PC-3 (cell line): ENCODE data around the gene BATF. TPM values are rescaled to one million over a fixed set of nuclear protein-coding genes. Genes with fewer than 3 reads are reported as not detected.

ENCODE experiments used
- ATAC-seq: fragments of 200-7000 bp; cut with Tn5 transposase; 2 replicates; pipeline ENCODE4 v1.9.1; 2020; ENCODE audit warnings: mild to moderate bottlenecking, moderate library complexity
- BruUV-seq: library from RNA; stranded (reverse); fragments of 400-500 nt; replicated peaks from 2 replicates; lab custom pipeline; 2021; lab: Mats Ljungman, UMichigan
- CTCF ChIA-PET: fragments of 300-600 bp; sonication (Branson Sonifier 250); formaldehyde crosslinking; loops from one replicate; lab custom pipeline; 2022; ENCODE audit warnings: antibody characterized with exemption; lab: Charles Lee
- POLR2A ChIA-PET: fragments of 300-600 bp; sonication (Branson Sonifier 250); formaldehyde crosslinking; loops from one replicate; lab custom pipeline; 2022; ENCODE audit warnings: antibody characterized with exemption; ENCODE audit not compliant: unreplicated experiment; lab: Charles Lee
- DNase-seq: peaks from one replicate; pipeline ENCODE4 v3.0.0-alpha.2; 2015
- H2AFZ ChIP-seq: fragments of 300-600 bp; sonication (generic); 2 replicates; pipeline ENCODE4 v1.6.0; 2016; ENCODE audit warnings: antibody characterized with exemption, low read length
- H3F3A ChIP-seq: fragments of 300-600 bp; sonication (generic); one replicate; pipeline ENCODE4 v1.6.0; 2017; ENCODE audit warnings: antibody characterized with exemption, low read length, control low read depth, mild to moderate bottlenecking; ENCODE audit not compliant: unreplicated experiment
- H3K27ac ChIP-seq: fragments of 300-600 bp; sonication (generic); 2 replicates; pipeline ENCODE4 v1.5.1; 2016; ENCODE audit warnings: mild to moderate bottlenecking, low read length
- H3K27me3 ChIP-seq: fragments of 300-600 bp; sonication (generic); 2 replicates; pipeline ENCODE4 v1.6.1; 2016; ENCODE audit warnings: low read length, mixed read lengths
- H3K36me3 ChIP-seq: fragments of 300-600 bp; sonication (generic); 2 replicates; pipeline ENCODE4 v1.6.1; 2016; ENCODE audit warnings: low read depth, mixed run types, low read length, mixed read lengths
- H3K4me1 ChIP-seq: fragments of 300-600 bp; sonication (generic); 2 replicates; pipeline ENCODE4 v1.5.1; 2016; ENCODE audit warnings: low read length; ENCODE audit not compliant: insufficient read depth
- H3K4me2 ChIP-seq: fragments of 300-600 bp; sonication (generic); 2 replicates; pipeline ENCODE4 v1.6.0; 2016; ENCODE audit warnings: low read length
- H3K4me3 ChIP-seq: fragments of 300-600 bp; sonication (generic); 2 replicates; pipeline ENCODE4 v1.5.1; 2016; ENCODE audit warnings: mild to moderate bottlenecking, low read length, mixed read lengths
- H3K79me2 ChIP-seq: fragments of 300-600 bp; sonication (generic); 2 replicates; pipeline ENCODE4 v1.6.1; 2017; ENCODE audit warnings: low read length, mixed read lengths
- H3K9ac ChIP-seq: fragments of 300-600 bp; sonication (generic); 2 replicates; pipeline ENCODE4 v1.6.0; 2016; ENCODE audit warnings: mild to moderate bottlenecking, low read length
- H3K9me2 ChIP-seq: fragments of 300-600 bp; sonication (generic); replicated peaks from 2 replicates; pipeline ENCODE4 v1.6.1; 2016; ENCODE audit warnings: mixed run types, low read length, mixed read lengths
- H3K9me3 ChIP-seq: fragments of 300-600 bp; sonication (generic); 2 replicates; pipeline ENCODE4 v1.6.1; 2016; ENCODE audit warnings: low read length, mixed read lengths
- H4K20me1 ChIP-seq: fragments of 300-600 bp; sonication (generic); 2 replicates; pipeline ENCODE4 v1.6.1; 2016; ENCODE audit warnings: low read length, mixed read lengths
- CTCF ChIP-seq: fragments of 300-600 bp; sonication (generic); conservative IDR thresholded peaks from 2 replicates; pipeline ENCODE4 v1.5.1; 2017; ENCODE audit warnings: antibody characterized with exemption, low read depth, mild to moderate bottlenecking, low read length
- EZH2 ChIP-seq: fragments of 300-600 bp; sonication (generic); IDR thresholded peaks from one replicate; pipeline ENCODE4 v1.6.1; 2017; ENCODE audit warnings: antibody characterized with exemption, mild to moderate bottlenecking, low read length; ENCODE audit not compliant: unreplicated experiment
- EZH2phosphoT487 ChIP-seq: fragments of 300-600 bp; sonication (generic); IDR thresholded peaks from 2 replicates; pipeline ENCODE4 v1.6.1; 2018; ENCODE audit warnings: mild to moderate bottlenecking, antibody characterized with exemption, low read length, borderline replicate concordance
- intact Hi-C: fragments of 100-400 bp; cut with micrococcal nuclease; formaldehyde crosslinking; loops from 2 replicates; pipeline ENCODE4 v1.9.0; 2023
- total RNA-seq: library from RNA; depleted of rRNA; stranded (reverse); fragments of >200 nt; gene quantifications from 2 replicates; pipeline ENCODE4 v1.2.3, GENCODE V29; 2014

Gene BATF
- total RNA-seq, 1 experiment from 2014 or later, result not detected

DNA sequence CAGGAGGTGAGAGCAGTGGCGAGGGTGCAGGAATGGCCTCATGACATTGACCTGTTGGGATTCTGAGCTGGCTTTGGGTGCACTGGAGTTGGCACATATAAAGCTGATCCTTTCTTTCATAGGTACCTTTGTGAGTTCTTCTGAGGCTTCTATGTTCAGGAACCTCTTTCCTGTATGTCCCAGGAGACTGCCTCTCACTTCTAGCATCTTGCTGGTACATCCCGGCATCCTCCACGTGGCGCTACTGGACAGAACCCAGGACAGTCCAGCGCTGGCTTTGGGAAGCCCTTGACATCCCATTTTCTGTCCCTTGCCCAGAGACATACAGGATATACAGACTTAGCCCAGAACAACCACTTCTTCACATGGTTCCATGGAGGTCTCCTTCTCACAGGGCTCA, 44.4 kb upstream of the BATF start:
- ChIA-PET CTCF (no interaction called here), POLR2A (no interaction called here)
- Histone ChIP-seq H3K4me1 (no peaks in the 10 kb centered on the region), H3K36me3 (no peaks in the 10 kb centered on the region), H3K4me2 (no peak overlapping the region), H3K9me3 (no peaks in the 10 kb centered on the region), H3K27me3 (peaks cover 22% of the 10 kb centered on the region), H3K79me2 (no peaks in the 10 kb centered on the region), H3K27ac (no peak overlapping the region), H3K9ac (no peak overlapping the region), H4K20me1 (no peaks in the 10 kb centered on the region), H2AFZ (no peak overlapping the region), H3F3A (no peaks in the 10 kb centered on the region), H3K9me2 (no peaks in the 10 kb centered on the region), H3K4me3 (no peak overlapping the region)
- no peak for TF ChIP-seq EZH2phosphoT487
- TF ChIP-seq EZH2, result no peak
- TF ChIP-seq CTCF, result no peak
- no TSS peak for BruUV-seq
- no peak for DNase-seq
- no peak for ATAC-seq
- intact Hi-C loops, result no loop called here

- Histone ChIP-seq H3K4me3 (no peak overlapping the region), H3K27me3 (peaks cover 22% of the 10 kb centered on the region), H3K36me3 (no peaks in the 10 kb centered on the region), H3K4me1 (no peaks in the 10 kb centered on the region), H3F3A (no peaks in the 10 kb centered on the region), H3K9me2 (no peaks in the 10 kb centered on the region), H2AFZ (no peak overlapping the region), H3K9me3 (no peaks in the 10 kb centered on the region), H3K9ac (no peak overlapping the region), H3K79me2 (no peaks in the 10 kb centered on the region), H3K27ac (no peak overlapping the region), H3K4me2 (no peak overlapping the region), H4K20me1 (no peaks in the 10 kb centered on the region)
- TF ChIP-seq EZH2phosphoT487 (no peak), EZH2 (no peak), CTCF (no peak)
- ATAC-seq (no peak), DNase-seq (no peak)
- no TSS peak for BruUV-seq
- intact Hi-C loops, result loop anchor here (10.0 kb wide), 1 partner anchor 55 kb away; the partner anchor contains the start of gene JDP2
- ChIA-PET POLR2A (no interaction called here), CTCF (no interaction called here)
Observed at GRCh38 chr14:75479770-75480600, 42.3 kb upstream of the BATF start.

DNA sequence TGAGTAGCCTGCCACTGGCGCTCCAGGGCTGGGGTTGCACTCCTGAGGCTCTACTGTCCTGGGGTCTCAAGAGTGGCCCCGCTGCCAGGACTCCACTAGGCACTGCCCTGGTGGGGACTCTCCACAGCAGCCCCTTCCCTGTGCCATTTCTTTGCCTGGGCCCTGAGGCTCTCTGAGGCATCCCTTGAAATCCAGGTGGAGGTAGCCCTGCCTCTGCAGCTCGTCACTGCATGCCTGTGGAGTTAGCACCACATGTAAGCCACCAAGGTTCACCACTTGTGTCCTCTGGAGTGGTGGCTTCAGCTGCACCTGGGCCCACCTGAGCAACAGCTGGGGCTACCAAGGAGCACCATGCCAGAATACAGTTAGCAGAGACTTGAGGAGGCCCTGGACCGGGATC, 39.9 kb upstream of the BATF start:
- no peak overlapping the region for H2AFZ ChIP-seq
- no peaks in the 10 kb centered on the region for H3K9me2 ChIP-seq
- no peaks in the 10 kb centered on the region for H3K36me3 ChIP-seq
- H3K4me2 ChIP-seq, result no peak overlapping the region
- ChIA-PET CTCF (no interaction called here), POLR2A (no interaction called here)
- no peak overlapping the region for H3K4me3 ChIP-seq
- H3K27me3 ChIP-seq, result peaks cover 22% of the 10 kb centered on the region
- intact Hi-C loops, result loop anchor here (10.0 kb wide), 1 partner anchor 58 kb away; the partner anchor contains the start of gene JDP2
- no peaks in the 10 kb centered on the region for H3F3A ChIP-seq
- TF ChIP-seq EZH2phosphoT487 (no peak), EZH2 (no peak), CTCF (no peak)
- H3K9me3 ChIP-seq, result no peaks in the 10 kb centered on the region
- DNase-seq (no peak), ATAC-seq (no peak)
- H3K79me2 ChIP-seq, result no peaks in the 10 kb centered on the region
- H3K9ac ChIP-seq, result no peak overlapping the region
- H4K20me1 ChIP-seq, result no peaks in the 10 kb centered on the region
- H3K4me1 ChIP-seq, result no peaks in the 10 kb centered on the region
- no TSS peak for BruUV-seq
- no peak overlapping the region for H3K27ac ChIP-seq
